Measurements from ENCODE around the gene ATAD3B.
"Not testable (repeated sequence)": the region's sequence is repeated elsewhere in the genome, so short reads cannot be mapped to it uniquely, and the experiment has no call there.

ATAD3B gene

DNA sequence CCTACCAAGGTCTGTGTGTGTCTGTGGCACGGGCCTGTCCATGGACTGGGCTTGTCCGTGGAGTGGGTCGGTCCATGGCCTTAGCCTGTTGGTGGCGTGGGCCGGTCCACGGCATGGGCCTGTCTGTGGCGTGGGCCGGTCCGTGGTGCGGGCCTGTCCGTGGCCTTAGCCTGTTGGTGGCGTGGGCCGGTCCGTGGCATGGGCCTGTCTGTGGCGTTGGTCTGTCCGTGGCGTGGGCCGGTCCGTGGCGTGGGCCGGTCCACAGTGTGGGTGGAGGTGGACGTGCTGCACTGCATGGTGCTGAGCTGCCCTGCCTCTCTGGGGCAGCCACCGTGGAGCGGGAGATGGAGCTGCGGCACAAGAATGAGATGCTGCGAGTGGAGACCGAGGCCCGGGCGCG, 10.2 kb downstream of the ATAD3B start:
- not testable (repeated sequence) for DNase-seq (ENCODE audit: low read depth in 2 of 2)

- DNase-seq (ENCODE audit: low read depth in 2 of 2) = no peak
Measured at GRCh38 chr1:1482856-1483255, 11.3 kb downstream of the ATAD3B start.

- no peak for DNase-seq (ENCODE audit: low read depth in 2 of 2)
Measured at GRCh38 chr1:1483714-1484113, 12.1 kb downstream of the ATAD3B start.

- DNase-seq (ENCODE audit: low read depth in 2 of 2) = not testable (repeated sequence)
Measured at GRCh38 chr1:1484976-1485750, 13.6 kb downstream of the ATAD3B start.

DNA sequence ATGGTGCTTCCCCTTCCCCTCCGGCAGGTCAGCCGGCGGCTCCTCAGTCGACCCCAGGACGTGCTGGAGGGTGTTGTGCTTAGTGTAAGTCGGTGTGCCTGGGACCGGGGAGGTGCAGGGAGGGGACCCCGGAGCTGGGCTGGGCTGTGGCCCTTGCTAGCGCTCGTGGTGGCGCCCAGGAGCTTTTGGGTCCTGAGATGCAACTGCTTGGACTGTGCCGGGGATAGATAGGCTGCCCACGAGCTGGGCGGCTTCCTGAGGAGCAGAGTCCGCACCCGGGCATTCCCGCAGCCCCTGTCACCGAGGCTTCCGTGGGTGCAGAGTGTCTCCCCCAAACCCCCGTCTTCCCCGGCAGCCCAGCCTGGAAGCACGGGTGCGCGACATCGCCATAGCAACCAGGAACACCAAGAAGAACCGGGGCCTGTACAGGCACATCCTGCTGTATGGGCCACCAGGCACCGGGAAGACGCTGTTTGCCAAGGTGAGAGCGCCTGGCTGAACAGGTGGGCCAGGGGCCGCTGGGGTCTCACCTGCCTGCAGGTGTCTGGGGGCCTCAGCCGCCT, 14.3 kb downstream of the ATAD3B start:
- not testable (repeated sequence) for DNase-seq (ENCODE audit: low read depth in 2 of 2)

DNA sequence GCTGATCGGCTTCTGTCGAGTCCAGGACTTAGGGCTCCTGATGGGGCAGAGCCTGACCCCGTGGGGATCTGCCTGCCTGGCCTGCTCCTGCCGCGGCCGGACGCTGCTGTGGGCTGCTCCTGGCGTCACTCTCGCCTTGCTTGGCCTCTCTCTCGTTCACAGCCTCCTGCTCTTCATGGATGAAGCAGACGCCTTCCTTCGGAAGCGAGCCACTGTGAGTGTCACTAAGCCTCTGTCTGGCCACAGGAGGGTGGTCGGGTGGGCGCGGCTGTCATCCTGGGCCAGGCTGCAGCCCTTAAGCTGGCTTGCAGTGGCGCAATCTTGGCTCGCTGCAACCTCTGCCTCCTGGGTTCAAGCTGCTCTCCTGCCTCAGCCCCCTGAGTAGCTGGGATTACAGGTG, 16.1 kb downstream of the ATAD3B start:
- no peak for DNase-seq (ENCODE audit: low read depth in 2 of 2)

DNA sequence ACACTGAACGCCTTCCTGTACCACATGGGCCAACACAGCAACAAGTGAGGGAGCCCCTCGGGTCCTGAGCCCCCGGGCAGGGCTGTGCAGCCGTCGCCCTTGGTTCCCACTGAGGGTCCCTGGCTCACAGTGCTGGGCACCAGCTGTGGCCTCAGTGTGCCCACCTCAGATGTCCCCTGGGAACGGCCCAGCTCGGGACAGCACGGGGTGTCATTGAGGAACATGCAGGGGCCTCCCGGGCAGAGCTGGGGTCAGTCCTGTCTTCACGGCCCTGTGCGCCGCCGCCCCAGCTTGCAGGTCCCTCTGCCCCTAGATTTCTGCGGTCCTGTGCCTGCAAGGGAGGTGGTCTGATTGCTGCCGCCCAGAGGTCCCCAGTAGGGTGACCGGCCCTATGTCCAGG, 17.7 kb downstream of the ATAD3B start:
- no peak for DNase-seq (ENCODE audit: low read depth in 2 of 2)

- no peak for DNase-seq (ENCODE audit: low read depth in 2 of 2)
Measured at GRCh38 chr1:1489861-1490260, 18.3 kb downstream of the ATAD3B start.

- no peak for DNase-seq (ENCODE audit: low read depth in 2 of 2)
Measured at GRCh38 chr1:1490633-1491230, 19.2 kb downstream of the ATAD3B start.

DNA sequence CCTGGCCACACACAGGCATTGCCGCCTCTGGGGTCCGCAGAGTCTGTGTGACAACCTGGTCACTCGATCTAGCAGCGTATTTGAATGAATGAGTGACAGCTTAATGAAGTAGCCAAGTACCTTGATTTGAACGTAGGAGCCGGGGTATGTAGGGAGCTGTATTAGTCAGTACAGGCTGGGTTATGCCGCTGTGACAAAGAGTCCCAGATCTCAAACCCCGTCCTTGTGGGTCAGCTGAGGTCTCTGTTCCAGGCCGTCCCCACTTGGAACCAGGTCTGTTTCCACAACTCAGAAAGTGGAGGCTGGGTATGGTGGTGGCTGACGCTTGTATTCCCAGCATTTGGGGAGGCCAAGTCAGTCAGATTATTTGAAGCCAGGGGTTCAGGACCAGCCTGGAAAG, 20.0 kb downstream of the ATAD3B start:
- no peak for DNase-seq (ENCODE audit: low read depth in 2 of 2)

DNA sequence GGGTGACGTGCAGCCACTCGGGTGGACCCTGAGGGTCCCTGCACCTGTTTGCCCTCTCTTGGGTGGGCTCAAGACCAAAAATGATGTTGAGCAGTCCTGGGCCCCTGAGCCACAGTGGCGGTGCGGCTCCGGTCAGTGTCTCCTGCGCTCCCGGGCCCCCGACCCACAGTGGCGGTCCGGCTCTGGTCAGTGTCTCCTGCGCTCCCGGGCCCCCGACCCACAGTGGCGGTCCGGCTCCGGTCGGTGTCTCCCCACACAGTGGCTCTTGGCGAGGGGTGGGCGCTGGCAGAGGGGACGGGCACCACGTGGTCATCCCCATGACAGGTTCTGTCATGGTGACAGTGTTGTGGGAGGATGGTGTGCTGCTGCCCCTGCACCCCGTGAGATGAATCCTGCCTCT, 22.7 kb downstream of the ATAD3B start:
- not testable (repeated sequence) for DNase-seq (ENCODE audit: low read depth in 2 of 2)

DNA sequence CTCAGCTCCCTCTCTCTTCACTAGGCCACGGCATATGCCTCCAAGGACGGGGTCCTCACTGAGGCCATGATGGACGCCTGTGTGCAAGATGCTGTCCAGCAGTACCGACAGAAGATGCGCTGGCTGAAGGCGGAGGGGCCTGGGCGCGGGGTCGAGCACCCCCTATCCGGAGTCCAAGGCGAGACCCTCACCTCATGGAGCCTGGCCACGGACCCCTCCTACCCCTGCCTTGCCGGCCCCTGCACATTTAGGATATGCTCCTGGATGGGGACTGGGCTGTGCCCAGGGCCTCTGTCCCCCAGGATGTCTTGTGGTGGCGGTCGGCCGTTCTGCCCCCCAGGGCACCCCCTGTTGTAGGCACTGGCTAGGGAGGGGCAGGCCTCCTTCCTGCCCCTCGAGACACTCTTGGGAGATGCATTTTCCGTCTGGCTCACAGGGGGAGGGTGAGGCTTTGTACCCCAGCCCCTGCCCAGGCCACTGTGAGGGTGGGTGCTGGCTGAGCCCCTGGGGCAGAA, 24.0 kb downstream of the ATAD3B start:
- not testable (repeated sequence) for DNase-seq (ENCODE audit: low read depth in 2 of 2)

DNA sequence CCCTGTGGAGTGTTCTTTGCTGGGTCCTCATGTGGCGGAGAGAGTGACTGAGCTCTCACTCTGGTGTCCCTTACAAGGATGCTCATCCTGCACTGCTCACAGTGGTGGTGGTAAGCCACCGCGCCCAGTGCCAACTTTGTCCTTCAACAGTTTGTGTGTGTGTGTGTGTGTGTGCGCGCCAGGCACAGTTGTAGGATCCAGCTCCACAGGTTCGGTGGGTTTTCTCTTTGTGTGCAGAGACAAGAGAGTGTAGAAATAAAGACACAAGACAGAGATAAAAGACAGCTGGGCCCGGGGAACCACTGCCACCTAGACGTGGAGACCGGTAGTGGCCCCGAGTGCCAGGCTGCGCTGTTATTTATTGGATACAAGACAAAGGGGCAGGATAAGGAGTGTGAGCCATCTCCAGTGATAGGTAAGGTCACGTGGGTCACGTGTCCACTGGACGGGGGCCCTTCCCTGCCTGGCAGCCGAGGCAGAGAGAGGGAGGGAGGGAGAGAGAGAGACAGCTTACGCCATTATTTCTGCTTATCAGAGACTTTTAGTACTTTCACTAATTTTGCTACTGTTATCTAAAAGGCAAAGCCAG, 33.3 kb downstream of the ATAD3B start:
- DNase-seq (ENCODE audit: low read depth in 2 of 2) = peak; percentile 45 to 53

DNA sequence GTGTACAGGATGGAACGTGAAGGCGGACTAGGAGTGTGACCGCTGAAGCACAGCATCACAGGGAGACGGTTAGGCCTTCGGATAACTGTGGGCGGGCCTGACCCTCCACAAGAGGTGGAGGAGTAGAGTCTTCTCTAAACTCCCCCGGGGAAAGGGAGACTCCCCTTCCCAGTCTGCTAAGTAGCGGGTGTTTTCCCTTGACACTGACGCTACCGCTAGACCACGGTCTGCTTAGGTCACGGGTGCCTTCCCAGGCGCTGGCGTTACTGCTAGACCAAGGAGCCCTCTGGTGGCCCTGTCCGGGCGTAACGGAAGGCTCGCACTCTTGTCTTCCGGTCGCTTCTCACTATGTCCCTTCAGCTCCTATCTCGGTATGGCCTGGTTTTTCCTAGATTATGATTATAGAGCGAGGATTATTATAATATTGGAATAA, 33.8 kb downstream of the ATAD3B start:
- not testable (repeated sequence) for DNase-seq (ENCODE audit: low read depth in 2 of 2)

- not testable (repeated sequence) for DNase-seq (ENCODE audit: low read depth in 2 of 2)
Measured at GRCh38 chr1:1505801-1506200, 34.2 kb downstream of the ATAD3B start.

- no peak for DNase-seq (ENCODE audit: low read depth in 2 of 2)
Measured at GRCh38 chr1:1507305-1507704, 35.7 kb downstream of the ATAD3B start.

DNA sequence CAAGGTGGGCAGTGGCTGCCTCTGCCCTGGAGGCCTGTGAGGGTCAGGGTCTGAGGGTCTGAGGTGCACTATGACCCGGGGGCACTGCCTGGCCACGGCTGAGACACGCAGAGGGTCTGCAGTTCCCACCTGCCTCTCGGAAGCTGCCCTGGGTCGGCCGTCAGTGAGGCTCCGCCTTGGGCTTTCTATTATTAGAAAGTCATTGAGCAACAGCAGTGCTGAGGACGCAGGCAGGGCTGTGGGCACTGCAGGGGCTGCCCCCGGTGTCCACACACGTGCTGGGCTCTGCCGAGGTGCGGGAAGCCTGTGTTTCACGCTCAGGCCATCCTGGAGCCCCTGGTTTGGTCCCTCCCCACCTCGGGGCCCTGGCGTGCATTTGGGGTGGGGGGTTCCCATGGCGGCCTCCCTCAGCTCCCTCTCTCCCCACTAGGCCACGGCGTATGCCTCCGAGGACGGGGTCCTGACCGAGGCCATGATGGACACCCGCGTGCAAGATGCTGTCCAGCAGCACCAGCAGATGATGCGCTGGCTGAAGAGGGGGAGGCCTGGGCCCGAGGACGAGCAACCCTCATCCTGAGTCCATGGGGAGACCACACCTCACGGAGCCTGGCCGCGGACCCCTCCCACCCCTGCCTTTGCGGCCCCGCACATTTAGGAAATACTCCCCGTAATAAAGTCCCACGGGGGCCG, 37.4 kb downstream of the ATAD3B start:
- DNase-seq (ENCODE audit: low read depth in 2 of 2) = not testable (repeated sequence)

DNA sequence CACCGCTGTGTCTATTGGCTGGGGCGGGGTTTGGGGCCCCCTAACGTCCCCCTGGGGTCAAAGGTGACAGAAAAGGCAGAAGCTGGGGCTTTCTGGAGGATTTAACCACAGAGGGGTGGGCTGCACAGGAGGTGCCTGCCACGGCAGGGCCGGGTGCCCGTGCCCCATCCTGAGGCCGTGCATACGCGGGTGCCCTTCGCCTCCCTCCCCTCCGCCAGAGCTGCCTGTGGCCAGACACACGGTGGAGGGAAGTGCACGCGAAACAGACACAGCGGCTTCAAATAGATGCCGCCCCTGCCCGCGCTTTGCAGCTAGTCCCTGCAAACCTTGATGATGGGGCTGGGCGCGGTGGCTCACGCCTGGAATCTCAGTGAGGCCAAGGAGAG, 37.9 kb downstream of the ATAD3B start:
- DNase-seq (ENCODE audit: low read depth in 2 of 2) = not testable (repeated sequence)

DNA sequence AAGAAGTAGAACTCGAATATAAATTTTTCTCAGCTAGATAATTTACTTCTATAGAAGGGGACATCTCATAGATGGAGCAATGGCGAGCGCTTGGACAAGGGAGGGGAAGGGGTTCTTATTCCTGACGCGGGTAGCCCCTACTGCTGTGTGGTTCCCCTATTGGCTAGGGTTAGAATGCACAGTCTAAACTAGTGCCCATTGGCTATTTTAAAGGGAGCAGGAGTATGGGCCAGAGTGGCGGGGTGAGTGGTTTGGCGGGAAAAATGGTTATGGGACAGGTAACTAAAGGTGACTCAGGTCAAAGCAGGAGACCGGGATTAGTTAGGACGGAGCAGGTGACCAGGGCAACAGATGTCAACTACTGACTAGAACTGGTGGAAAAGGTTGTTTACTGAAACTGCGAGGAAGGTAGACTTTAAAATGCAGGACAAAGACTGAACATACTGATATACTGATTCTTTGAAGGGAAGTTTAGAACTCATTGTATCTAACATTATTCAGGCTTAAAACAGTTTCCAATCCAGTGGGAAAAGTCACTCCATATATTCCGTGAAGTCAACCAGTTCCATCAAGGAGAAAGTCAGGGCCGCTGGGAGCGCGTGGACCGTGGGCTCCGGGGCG, 39.5 kb downstream of the ATAD3B start:
- DNase-seq (ENCODE audit: low read depth in 2 of 2) = no peak

DNA sequence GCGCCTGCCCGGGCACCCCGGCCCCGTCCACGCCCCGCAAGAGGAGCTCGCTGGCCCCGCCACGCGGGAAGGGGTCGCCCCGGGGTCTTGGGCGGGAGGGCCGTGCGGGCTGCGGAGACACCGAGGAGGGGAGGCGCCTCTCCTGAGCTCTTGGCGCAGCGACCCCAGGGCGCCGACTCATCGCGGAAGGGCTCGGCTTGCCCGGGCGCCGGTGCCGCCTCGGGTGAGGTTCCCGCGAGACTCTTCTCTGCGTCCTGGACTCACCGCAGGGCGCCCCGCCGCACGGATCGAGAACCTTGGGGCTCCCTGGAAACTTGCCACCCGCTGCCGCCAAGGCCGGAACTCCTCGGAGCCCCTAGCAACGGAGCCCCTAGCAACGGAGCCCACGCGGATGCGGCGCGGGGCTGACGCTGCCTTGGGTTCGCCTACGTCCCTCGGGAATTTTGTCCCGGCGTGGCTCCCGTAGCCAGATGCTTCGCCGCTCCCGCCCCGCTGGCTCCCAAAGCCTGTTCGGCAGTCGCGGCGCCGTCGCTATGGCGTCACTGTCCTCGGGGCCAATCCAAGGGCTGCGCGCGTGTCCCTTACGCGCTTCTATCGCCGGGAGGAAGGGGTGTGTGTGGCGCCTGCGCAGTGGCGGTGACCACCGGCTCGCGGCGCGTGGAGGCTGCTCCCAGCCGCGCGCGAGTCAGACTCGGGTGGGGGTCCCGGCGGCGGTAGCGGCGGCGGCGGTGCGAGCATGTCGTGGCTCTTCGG, 40.1 kb downstream of the ATAD3B start, which contains the start of gene ATAD3A:
ATAD3A (plus strand) TSS at position 630 of the 753 bp plus-strand sequence; CDS start at position 737, 107 bp downstream.
- DNase-seq (ENCODE audit: low read depth in 2 of 2) = peak; percentile 92 to 94
